Activated CD8-positive, alpha-beta T cell treated with anti-CD3 and anti-CD28 coated beads, Interleukin-2, amount 10 ng/mL, durations not matched to agents 7 days and 5 days (primary cell): ENCODE results near the gene HOXD1. TPM values are rescaled to one million over a fixed set of nuclear protein-coding genes. Genes with fewer than 3 reads are reported as not detected.

Experiments used
- ATAC-seq: fragments of 150-1000 bp; cut with Tn5 transposase; one replicate; pipeline ENCODE4 v1.10.0; 2021; ENCODE audit warnings: moderate library complexity
- CTCF ChIA-PET: fragments of 350-600 bp; sonication (Branson Sonifier 250); formaldehyde crosslinking; loops from one replicate; lab custom pipeline; 2021; ENCODE audit warnings: antibody characterized with exemption; lab: Charles Lee
- POLR2A ChIA-PET: fragments of 350-600 bp; sonication (Branson Sonifier 250); formaldehyde crosslinking; loops from one replicate; lab custom pipeline; 2021; ENCODE audit warnings: antibody characterized with exemption; lab: Charles Lee
- DNase-seq: peaks from one replicate; pipeline ENCODE4 v3.0.0-alpha.2; 2020
- H3K27ac Mint-ChIP-seq: one replicate; pipeline ENCODE4 v1.8.0; 2021; ENCODE audit warnings: mild to moderate bottlenecking, mixed read lengths
- H3K27me3 Mint-ChIP-seq: one replicate; pipeline ENCODE4 v1.8.0; 2021; ENCODE audit warnings: low read depth, mixed read lengths
- H3K36me3 Mint-ChIP-seq: one replicate; pipeline ENCODE4 v1.8.0; 2021; ENCODE audit warnings: low read depth, mixed read lengths
- H3K4me1 Mint-ChIP-seq: one replicate; pipeline ENCODE4 v1.8.0; 2021; ENCODE audit warnings: low read depth, mixed read lengths
- H3K4me3 Mint-ChIP-seq: one replicate; pipeline ENCODE4 v1.8.0; 2021; ENCODE audit warnings: mild to moderate bottlenecking, mixed read lengths
- H3K9me3 Mint-ChIP-seq: one replicate; pipeline ENCODE4 v1.8.0; 2022; ENCODE audit warnings: mixed read lengths; ENCODE audit not compliant: insufficient read depth
- total RNA-seq, 2 experiments: library from RNA; stranded (reverse); gene quantifications; one replicate each; pipeline ENCODE4 v1.2.3, GENCODE V29; 2021

HOXD1 gene
- total RNA-seq, 2 experiments from 2014 or later = not detected

- H3K4me1 Mint-ChIP-seq = peaks cover 11% of the 10 kb centered on the region
- H3K36me3 Mint-ChIP-seq = peaks cover 8% of the 10 kb centered on the region
- DNase-seq (no peak), ATAC-seq (no peak)
- H3K4me3 Mint-ChIP-seq = no peak overlapping the region
- H3K27me3 Mint-ChIP-seq = peaks cover 78% of the 10 kb centered on the region
- ChIA-PET POLR2A (no interaction called here), CTCF (interaction anchor here (1.5 kb wide), 1 partner anchor 16 kb away, joined by 6 read pairs; no protein-coding TSS in a partner anchor)
- no peaks in the 10 kb centered on the region for H3K9me3 Mint-ChIP-seq
- no peak overlapping the region for H3K27ac Mint-ChIP-seq
Observed at GRCh38 chr2:176156301-176156806, 32.1 kb upstream of the HOXD1 start.

- peak within 1 kb of the TSS; percentile 30 for H3K4me3 Mint-ChIP-seq
- peak within 1 kb of the TSS; percentile 16 for H3K27ac Mint-ChIP-seq
- POLR2A ChIA-PET = no interaction called here
- CTCF ChIA-PET = interaction anchor here (2.1 kb wide), 1 partner anchor 298 kb away, joined by 4 read pairs; no protein-coding TSS in a partner anchor
- no peak for DNase-seq
- peaks cover 11% of the 10 kb centered on the region for H3K4me1 Mint-ChIP-seq
- peaks cover 8% of the 10 kb centered on the region for H3K36me3 Mint-ChIP-seq
- H3K27me3 Mint-ChIP-seq = peaks cover 81% of the 10 kb centered on the region
- no peaks in the 10 kb centered on the region for H3K9me3 Mint-ChIP-seq
- ATAC-seq = no peak
Observed at GRCh38 chr2:176156807-176157498, 31.5 kb upstream of the HOXD1 start, which contains the start of gene HOXD3. Gene HOXD3 (plus strand): TSS chr2:176157307. CDS start chr2:176169115, 11,808 bp downstream.

GRCh38 chr2:176157499-176158185 lies 30.8 kb upstream of the HOXD1 start:
- no peaks in the 10 kb centered on the region for H3K9me3 Mint-ChIP-seq
- DNase-seq (no peak), ATAC-seq (no peak)
- peaks cover 82% of the 10 kb centered on the region for H3K27me3 Mint-ChIP-seq
- H3K4me3 Mint-ChIP-seq = peak overlapping the region; percentile 30
- ChIA-PET CTCF (interaction anchor here (2.1 kb wide), 1 partner anchor 297 kb away, joined by 4 read pairs; no protein-coding TSS in a partner anchor), POLR2A (no interaction called here)
- peaks cover 8% of the 10 kb centered on the region for H3K36me3 Mint-ChIP-seq
- peaks cover 11% of the 10 kb centered on the region for H3K4me1 Mint-ChIP-seq
- H3K27ac Mint-ChIP-seq = peak overlapping the region; percentile 16

GRCh38 chr2:176158186-176158591 lies 30.3 kb upstream of the HOXD1 start:
- no peaks in the 10 kb centered on the region for H3K9me3 Mint-ChIP-seq
- peaks cover 8% of the 10 kb centered on the region for H3K36me3 Mint-ChIP-seq
- POLR2A ChIA-PET = no interaction called here
- H3K27ac Mint-ChIP-seq = peak overlapping the region; percentile 11
- CTCF ChIA-PET = interaction anchor here (2.1 kb wide), 1 partner anchor 297 kb away, joined by 4 read pairs; no protein-coding TSS in a partner anchor
- peaks cover 11% of the 10 kb centered on the region for H3K4me1 Mint-ChIP-seq
- H3K27me3 Mint-ChIP-seq = peaks cover 81% of the 10 kb centered on the region
- DNase-seq (no peak), ATAC-seq (no peak)
- H3K4me3 Mint-ChIP-seq = peak overlapping the region; percentile 10

DNA sequence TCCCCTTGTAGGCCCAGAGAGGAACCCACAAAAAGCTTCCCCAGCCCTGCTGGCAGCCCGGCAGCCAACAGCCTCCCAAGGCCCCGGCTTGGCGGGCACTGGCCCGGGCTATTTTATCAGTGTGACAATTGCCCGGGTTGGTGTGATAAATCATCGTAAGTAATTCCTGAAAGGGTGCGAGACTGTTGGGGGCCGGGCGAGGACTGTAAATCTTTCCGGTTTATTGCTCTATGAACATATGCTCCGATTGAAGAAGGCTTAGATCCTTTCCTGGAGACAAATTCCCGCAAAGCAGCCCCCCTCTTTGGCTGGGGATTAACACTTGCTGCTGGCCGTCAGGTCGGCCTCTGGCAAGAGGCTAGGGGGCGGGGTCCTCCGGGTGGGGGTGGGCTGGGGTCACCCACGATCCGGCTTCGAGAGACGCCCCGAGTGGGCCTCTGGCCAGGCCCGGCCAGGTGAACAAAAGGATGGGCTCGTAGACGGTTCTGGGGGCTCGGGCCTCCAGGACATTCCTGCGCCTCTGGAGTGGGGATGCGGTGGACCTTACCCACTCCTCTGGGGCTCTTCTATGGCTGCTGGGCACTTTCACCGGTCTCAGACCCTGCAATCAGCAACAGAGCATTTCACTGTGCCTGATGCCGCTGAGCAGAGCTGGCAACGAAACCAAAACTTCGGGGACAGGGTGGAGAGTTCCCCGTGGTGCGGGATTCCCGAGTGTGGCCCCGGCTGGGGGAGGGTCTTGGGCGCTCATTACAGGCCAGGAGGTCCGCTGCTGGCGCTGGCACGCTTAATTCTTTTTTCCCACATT lies 29.4 kb upstream of the HOXD1 start:
- POLR2A ChIA-PET = no interaction called here
- CTCF ChIA-PET = interaction anchor here (1.5 to 2.1 kb wide), 2 partner anchors 20 to 296 kb away, joined by 3 to 4 read pairs; no protein-coding TSS in a partner anchor
- no peak overlapping the region for H3K4me3 Mint-ChIP-seq
- H3K27me3 Mint-ChIP-seq = peaks cover 83% of the 10 kb centered on the region
- no peaks in the 10 kb centered on the region for H3K9me3 Mint-ChIP-seq
- H3K4me1 Mint-ChIP-seq = peaks cover 11% of the 10 kb centered on the region
- ATAC-seq (no peak), DNase-seq (no peak)
- no peak overlapping the region for H3K27ac Mint-ChIP-seq
- H3K36me3 Mint-ChIP-seq = peaks cover 8% of the 10 kb centered on the region

DNA sequence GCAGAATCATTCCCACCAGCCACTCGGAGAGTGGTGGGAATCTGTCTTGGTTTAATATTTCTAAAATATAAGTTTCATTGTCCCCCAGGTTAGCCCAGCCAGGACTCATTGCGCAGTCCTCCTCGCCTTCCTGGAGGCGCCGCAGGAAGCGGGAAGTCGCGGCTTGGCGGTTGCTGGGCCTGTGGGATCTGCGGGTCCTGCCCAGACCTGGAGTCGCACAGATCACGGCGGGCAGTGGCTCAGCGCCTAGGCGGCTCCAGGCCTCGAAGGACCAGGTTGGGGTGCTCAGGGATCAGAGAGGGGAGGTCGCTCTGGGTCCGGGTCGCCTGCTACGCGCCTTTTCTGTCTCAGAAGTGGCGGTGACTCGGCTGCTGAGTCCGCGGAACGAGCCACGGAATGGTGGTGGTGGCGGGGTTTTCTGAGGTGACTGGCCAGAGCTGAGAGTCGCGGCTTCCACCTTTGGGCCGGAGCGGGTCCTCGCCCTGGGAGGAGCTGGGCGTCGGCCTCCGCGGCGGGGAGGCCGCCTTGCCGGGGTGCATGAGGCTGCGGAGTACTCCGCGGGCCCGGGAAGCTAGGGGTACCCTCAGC lies 28.7 kb upstream of the HOXD1 start:
- ATAC-seq (no peak), DNase-seq (no peak)
- H3K4me1 Mint-ChIP-seq = peaks cover 13% of the 10 kb centered on the region
- H3K36me3 Mint-ChIP-seq = peaks cover 11% of the 10 kb centered on the region
- CTCF ChIA-PET = interaction anchor here (1.1 to 1.5 kb wide), 3 partner anchors 21 to 394 kb away, joined by 3 read pairs; no protein-coding TSS in a partner anchor
- H3K4me3 Mint-ChIP-seq = peak overlapping the region; percentile 15
- POLR2A ChIA-PET = no interaction called here
- no peaks in the 10 kb centered on the region for H3K9me3 Mint-ChIP-seq
- no peak overlapping the region for H3K27ac Mint-ChIP-seq
- peaks cover 84% of the 10 kb centered on the region for H3K27me3 Mint-ChIP-seq

GRCh38 chr2:176160251-176160985 lies 28.1 kb upstream of the HOXD1 start:
- H3K4me3 Mint-ChIP-seq = no peak overlapping the region
- peaks cover 13% of the 10 kb centered on the region for H3K4me1 Mint-ChIP-seq
- ATAC-seq = no peak
- ChIA-PET CTCF (interaction anchor here (1.1 to 1.5 kb wide), 3 partner anchors 21 to 394 kb away, joined by 3 read pairs; no protein-coding TSS in a partner anchor), POLR2A (no interaction called here)
- H3K9me3 Mint-ChIP-seq = no peaks in the 10 kb centered on the region
- no peak overlapping the region for H3K27ac Mint-ChIP-seq
- H3K36me3 Mint-ChIP-seq = peaks cover 11% of the 10 kb centered on the region
- peaks cover 83% of the 10 kb centered on the region for H3K27me3 Mint-ChIP-seq
- DNase-seq = no peak

DNA sequence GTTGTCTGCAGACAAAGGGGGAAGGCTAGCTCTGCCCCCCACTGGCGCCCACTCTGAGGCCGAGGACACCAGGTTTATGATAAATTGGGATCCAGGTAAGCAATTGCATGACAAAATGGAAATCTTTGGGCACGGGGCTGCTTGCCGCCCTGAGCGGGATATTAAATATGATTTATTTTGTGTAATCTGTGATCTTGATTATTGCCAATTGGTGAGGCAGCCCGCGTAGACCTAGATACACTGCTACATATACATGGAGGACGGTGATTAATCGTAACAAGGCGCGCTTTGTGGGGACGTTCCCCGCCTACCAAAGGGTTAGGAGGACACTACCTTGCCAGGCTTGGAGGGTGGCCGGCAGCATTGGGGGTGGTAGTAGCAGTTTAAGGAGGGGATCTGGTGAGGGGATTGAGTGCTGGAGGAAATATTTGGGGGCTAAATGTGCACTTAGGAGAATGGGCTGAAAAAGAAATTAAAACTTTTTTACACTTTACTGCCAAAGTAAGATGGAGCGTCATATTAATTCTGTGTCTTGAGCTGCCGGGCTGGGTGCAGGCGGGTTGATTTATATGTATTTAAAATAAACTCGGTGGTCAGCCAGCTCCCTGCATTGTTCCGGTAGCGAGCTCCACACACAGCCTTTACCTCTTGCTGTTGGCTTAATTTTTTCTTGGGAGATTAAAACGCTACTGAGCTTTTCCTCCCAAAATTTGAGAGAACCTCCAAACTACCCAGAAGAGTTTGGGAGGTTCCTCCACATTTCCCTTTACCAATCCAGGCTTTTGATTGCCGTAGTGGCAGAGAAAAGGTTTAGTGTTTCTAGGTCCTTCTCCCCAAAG lies 27.3 kb upstream of the HOXD1 start:
- ChIA-PET CTCF (interaction anchor here (1.1 to 2.3 kb wide), 9 partner anchors 20 to 987 kb away, joined by 3 to 17 read pairs (median 5); no protein-coding TSS in a partner anchor), POLR2A (interaction anchor here (0.6 to 0.8 kb wide), 2 partner anchors 76 to 103 kb away, joined by 3 read pairs; no protein-coding TSS in a partner anchor)
- Mint-ChIP-seq H3K4me1 (peaks cover 13% of the 10 kb centered on the region), H3K9me3 (no peaks in the 10 kb centered on the region), H3K27ac (no peak overlapping the region), H3K4me3 (no peak overlapping the region), H3K27me3 (peaks cover 86% of the 10 kb centered on the region), H3K36me3 (peaks cover 11% of the 10 kb centered on the region)
- DNase-seq (no peak), ATAC-seq (no peak)

DNA sequence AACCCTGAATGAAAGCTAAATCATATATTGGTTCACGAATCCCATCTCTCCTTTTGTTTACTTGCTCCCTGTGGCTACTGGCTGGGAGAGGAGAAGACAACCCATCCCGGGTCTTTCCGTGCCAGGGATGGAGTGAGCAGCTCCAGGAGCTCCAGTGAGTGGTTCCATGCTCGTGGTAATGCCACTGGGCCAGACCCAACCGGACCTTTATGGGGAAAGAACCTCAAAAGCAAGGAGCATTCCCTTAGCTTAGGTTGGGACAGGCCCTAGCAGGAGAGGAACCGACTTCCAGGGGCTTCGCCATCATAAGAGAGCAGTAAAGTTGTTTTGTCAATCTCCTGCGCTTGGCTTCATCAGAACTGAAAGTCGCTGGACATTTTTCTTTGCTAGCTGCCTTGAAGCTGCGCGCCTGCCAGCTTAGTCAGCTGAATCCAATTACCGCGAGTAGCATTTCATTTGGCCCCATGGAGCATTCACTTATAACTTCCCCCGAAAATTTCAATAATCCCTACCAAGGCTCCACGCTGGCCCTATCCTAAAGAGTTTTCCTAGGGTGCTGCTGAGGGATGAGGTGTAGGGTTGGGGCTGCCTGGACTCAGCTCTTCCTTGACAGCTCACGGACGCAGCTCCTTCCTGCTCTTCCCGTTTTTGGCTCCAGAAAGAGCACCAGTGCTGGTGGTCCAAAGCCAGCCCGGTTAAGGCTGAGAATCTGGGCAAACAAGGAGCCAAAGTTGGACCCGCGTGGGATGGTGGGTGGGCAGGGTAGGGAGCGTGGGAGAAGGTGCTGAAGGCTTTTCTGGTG lies 26.4 kb upstream of the HOXD1 start:
- no peak overlapping the region for H3K27ac Mint-ChIP-seq
- peaks cover 86% of the 10 kb centered on the region for H3K27me3 Mint-ChIP-seq
- ATAC-seq (no peak), DNase-seq (no peak)
- peaks cover 11% of the 10 kb centered on the region for H3K36me3 Mint-ChIP-seq
- H3K9me3 Mint-ChIP-seq = no peaks in the 10 kb centered on the region
- ChIA-PET POLR2A (interaction anchor here (0.6 to 0.8 kb wide), 2 partner anchors 77 to 103 kb away, joined by 3 read pairs; no protein-coding TSS in a partner anchor), CTCF (interaction anchor here (1.1 to 2.3 kb wide), 9 partner anchors 21 to 987 kb away, joined by 3 to 17 read pairs (median 5); no protein-coding TSS in a partner anchor)
- H3K4me1 Mint-ChIP-seq = peaks cover 13% of the 10 kb centered on the region
- no peak overlapping the region for H3K4me3 Mint-ChIP-seq
